ENCODE data around the gene IFI27L1. TPM values are rescaled to one million over a fixed set of nuclear protein-coding genes. Genes with fewer than 3 reads are reported as not detected.
A peak's percentile ranks its signal among the peaks of the same experiment; 100 is the strongest.

The IFI27L1 gene
- total RNA-seq, 3 donors from 2014 or later: 6.6 to 14.5 (median 10.6) TPM

DNA sequence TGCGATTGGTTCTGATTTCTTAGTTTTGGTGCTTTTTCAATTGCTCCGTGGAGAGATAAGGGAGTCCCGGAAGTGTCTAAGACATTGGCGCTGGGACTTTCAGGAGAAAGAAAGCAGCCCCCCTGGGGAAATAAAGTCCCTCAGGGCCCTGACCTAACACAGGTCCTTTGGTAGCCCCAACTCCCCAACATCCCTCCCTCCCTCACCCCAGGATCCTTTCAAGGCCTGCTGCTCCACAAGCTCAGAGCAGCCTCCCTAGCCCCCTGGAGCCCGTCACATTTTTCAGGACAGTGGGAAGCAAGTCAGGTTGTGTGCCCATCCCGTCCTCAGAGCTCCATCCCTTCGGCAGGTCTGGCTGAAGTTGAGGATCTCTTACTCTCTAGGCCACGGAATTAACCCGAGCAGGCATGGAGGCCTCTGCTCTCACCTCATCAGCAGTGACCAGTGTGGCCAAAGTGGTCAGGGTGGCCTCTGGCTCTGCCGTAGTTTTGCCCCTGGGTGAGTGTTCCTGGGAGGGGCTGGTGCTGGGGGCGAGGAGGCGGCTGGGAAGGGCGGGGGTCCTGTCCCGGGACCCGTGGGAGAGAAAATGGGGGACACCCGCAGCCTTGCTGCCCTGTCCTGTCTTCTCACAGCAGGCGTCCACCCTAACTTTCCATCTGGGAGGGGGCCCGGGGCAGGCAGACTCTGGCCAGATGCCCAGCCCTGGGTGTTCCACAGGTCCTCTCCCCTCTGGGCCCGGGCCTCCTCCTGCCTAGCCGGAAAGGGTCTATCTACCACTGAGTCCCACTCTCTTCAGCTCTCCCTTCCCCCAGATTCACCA is 30.4 kb downstream of the IFI27L1 start:
- TF ChIP-seq POLR2AphosphoS5 (IDR thresholded peaks at IDR 0.05): no peak
- no peak for TF ChIP-seq POLR2A (IDR thresholded peaks at IDR 0.05)
- TF ChIP-seq, protein P1, sequence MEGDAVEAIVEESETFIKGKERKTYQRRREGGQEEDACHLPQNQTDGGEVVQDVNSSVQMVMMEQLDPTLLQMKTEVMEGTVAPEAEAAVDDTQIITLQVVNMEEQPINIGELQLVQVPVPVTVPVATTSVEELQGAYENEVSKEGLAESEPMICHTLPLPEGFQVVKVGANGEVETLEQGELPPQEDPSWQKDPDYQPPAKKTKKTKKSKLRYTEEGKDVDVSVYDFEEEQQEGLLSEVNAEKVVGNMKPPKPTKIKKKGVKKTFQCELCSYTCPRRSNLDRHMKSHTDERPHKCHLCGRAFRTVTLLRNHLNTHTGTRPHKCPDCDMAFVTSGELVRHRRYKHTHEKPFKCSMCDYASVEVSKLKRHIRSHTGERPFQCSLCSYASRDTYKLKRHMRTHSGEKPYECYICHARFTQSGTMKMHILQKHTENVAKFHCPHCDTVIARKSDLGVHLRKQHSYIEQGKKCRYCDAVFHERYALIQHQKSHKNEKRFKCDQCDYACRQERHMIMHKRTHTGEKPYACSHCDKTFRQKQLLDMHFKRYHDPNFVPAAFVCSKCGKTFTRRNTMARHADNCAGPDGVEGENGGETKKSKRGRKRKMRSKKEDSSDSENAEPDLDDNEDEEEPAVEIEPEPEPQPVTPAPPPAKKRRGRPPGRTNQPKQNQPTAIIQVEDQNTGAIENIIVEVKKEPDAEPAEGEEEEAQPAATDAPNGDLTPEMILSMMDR (IDR thresholded peaks at IDR 0.05): no peak
- DNase-seq (ENCODE audit: low spot score in 2 of 2): peak in 1 of 2 donors; percentile 16
- intact Hi-C loops (cut with DNase I; ENCODE audit: low total_unique reads): no loop called here
- H3K9me3 ChIP-seq: no peaks in the 10 kb centered on the region
- no peaks in the 10 kb centered on the region for H3K4me1 ChIP-seq
- peak overlapping the region; percentile 39 to 69 (median 47) for H3K4me3 ChIP-seq
- H3K27ac ChIP-seq: peak overlapping the region; percentile 80 to 95
- no peaks in the 10 kb centered on the region for H3K27me3 ChIP-seq
- H3K36me3 ChIP-seq: no peaks in the 10 kb centered on the region

GRCh38 chr14:94112513-94113063 is 31.5 kb downstream of the IFI27L1 start:
- Histone ChIP-seq H3K4me1 (no peaks in the 10 kb centered on the region), H3K4me3 (peak overlapping the region; percentile 9 to 69 (median 39)), H3K27me3 (no peaks in the 10 kb centered on the region), H3K9me3 (no peaks in the 10 kb centered on the region), H3K27ac (peak overlapping the region; percentile 12 to 87), H3K36me3 (no peaks in the 10 kb centered on the region)
- TF ChIP-seq, protein P1 (IDR thresholded peaks at IDR 0.05): no peak
- TF ChIP-seq POLR2AphosphoS5 (IDR thresholded peaks at IDR 0.05) (no peak), POLR2A (IDR thresholded peaks at IDR 0.05) (no peak)
- DNase-seq (ENCODE audit: low spot score in 2 of 2): no peak
- intact Hi-C loops (cut with DNase I; ENCODE audit: low total_unique reads): no loop called here

DNA sequence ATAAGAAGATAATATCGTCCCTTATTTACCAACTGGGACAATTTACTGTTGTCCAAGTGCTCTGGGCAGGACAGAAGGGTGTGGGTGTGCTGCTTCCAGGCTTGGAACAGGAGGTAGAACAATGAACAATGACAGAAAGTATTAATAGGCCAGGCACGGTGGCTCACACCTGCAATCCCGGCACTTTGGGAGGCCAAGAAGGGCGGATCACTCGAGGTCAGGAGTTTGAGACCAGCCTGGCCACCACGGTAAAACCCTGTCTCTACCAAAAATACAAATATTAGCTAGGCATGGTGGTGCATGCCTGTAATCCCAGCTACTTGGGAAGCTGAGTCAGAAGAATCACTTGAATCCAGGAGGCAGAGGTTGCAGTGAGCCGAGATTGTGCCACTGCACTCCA is 32.0 kb downstream of the IFI27L1 start:
- no peaks in the 10 kb centered on the region for H3K9me3 ChIP-seq
- peak overlapping the region in 2 of 3 donors; percentile 9 to 69 for H3K4me3 ChIP-seq
- no peaks in the 10 kb centered on the region for H3K4me1 ChIP-seq
- no peaks in the 10 kb centered on the region for H3K27me3 ChIP-seq
- no peak for TF ChIP-seq POLR2AphosphoS5 (IDR thresholded peaks at IDR 0.05)
- intact Hi-C loops (cut with DNase I; ENCODE audit: low total_unique reads): no loop called here
- DNase-seq (ENCODE audit: low spot score in 2 of 2): no peak
- no peaks in the 10 kb centered on the region for H3K36me3 ChIP-seq
- H3K27ac ChIP-seq: peak overlapping the region; percentile 12 to 87

DNA sequence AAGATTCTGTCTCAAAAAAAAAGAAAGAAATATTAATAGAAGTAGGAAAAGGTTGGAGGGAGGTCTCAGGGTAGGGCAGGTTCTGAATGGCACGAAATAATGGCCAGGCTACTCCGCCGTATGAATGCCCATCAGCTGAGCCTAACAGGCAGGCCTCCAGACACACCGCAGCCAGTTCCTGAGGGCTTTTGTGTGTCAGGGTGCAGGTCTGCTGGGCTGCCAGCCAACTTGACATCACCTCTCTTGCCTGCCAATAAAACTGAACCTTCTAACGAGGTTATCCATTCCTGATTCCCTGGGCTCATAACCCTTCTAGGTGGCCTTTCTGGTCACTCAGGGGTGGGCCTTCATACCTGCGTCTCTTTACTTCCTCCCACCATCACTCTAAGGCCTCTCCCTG is 32.4 kb downstream of the IFI27L1 start:
- no peaks in the 10 kb centered on the region for H3K4me1 ChIP-seq
- intact Hi-C loops (cut with DNase I; ENCODE audit: low total_unique reads): no loop called here
- no peaks in the 10 kb centered on the region for H3K9me3 ChIP-seq
- no peak for DNase-seq (ENCODE audit: low spot score in 2 of 2)
- TF ChIP-seq POLR2A (IDR thresholded peaks at IDR 0.05): no peak
- TF ChIP-seq, protein P1 (IDR thresholded peaks at IDR 0.05): no peak
- TF ChIP-seq POLR2AphosphoS5 (IDR thresholded peaks at IDR 0.05): no peak
- H3K27me3 ChIP-seq: no peaks in the 10 kb centered on the region
- H3K36me3 ChIP-seq: no peaks in the 10 kb centered on the region
- H3K27ac ChIP-seq: peak overlapping the region; percentile 12 to 87
- peak overlapping the region in 2 of 3 donors; percentile 1 to 7 for H3K4me3 ChIP-seq

DNA sequence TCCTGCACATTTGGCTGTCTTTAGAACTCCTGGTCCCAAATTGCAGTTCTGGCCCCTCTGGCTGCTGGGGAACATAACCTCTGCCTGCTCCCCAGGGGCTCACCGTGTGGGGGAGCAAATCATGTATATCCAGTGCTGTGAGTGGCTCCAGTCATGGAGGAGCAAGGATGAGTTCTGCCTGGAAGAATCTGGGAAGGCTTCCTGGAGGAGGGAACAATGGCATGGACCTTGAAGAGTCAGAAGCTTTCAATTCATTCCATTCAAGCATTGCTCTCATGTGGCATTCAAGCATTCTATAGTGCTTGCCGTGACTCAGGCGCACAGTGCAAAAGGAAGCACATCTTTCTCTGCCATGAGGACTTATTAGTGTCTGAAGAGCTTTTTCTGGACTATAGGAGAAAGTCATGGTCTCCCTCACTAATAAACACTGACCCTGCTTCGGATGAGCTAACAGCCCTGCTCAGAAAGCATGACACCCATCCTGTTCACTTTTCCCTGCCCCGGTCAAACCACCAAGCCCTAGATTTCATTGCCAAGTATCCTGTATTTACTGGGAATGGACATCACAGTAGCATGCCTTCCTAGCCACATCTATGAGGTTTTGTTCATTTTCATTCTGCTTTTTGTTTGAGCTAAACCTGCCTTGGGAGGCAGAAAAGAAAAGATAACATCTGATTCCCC is 32.9 kb downstream of the IFI27L1 start:
- H3K4me1 ChIP-seq: no peaks in the 10 kb centered on the region
- intact Hi-C loops (cut with DNase I; ENCODE audit: low total_unique reads): no loop called here
- TF ChIP-seq POLR2AphosphoS5 (IDR thresholded peaks at IDR 0.05): no peak
- no peak for TF ChIP-seq POLR2A (IDR thresholded peaks at IDR 0.05)
- TF ChIP-seq, protein P1 (IDR thresholded peaks at IDR 0.05): no peak
- no peaks in the 10 kb centered on the region for H3K27me3 ChIP-seq
- no peaks in the 10 kb centered on the region for H3K36me3 ChIP-seq
- peak overlapping the region in 2 of 3 donors; percentile 1 to 7 for H3K4me3 ChIP-seq
- peak overlapping the region; percentile 12 to 87 for H3K27ac ChIP-seq
- H3K9me3 ChIP-seq: no peaks in the 10 kb centered on the region
- no peak for DNase-seq (ENCODE audit: low spot score in 2 of 2)

All from breast epithelium (tissue), 4 donors.